GM23338 (cell line): ENCODE measurements around the gene RIC1. TPM values are rescaled to one million over a fixed set of nuclear protein-coding genes. Genes with fewer than 3 reads are reported as not detected.

Experiments used
- ATAC-seq: fragments of 200-7000 bp; cut with Tn5 transposase; 3 replicates; pipeline ENCODE4 v1.9.1; 2020
- DNase-seq: peaks from one replicate; pipeline ENCODE4 v3.0.0-alpha.2; 2015; ENCODE audit warnings: low spot score
- H2AFZ ChIP-seq: fragments of 200-600 bp; sonication (generic); 2 replicates; pipeline ENCODE4 v1.8.0; 2016; ENCODE audit warnings: antibody characterized with exemption, mild to moderate bottlenecking, moderate library complexity
- H3F3A ChIP-seq: fragments of 200-600 bp; sonication (generic); replicated peaks from 2 replicates; pipeline ENCODE4 v1.8.0; 2017; ENCODE audit warnings: antibody characterized with exemption, mixed run types, low read depth
- H3K27ac ChIP-seq: fragments of 200-600 bp; sonication (generic); 2 replicates; pipeline ENCODE4 v1.6.1; 2016; ENCODE audit warnings: low read depth
- H3K27me3 ChIP-seq: fragments of 200-600 bp; sonication (generic); 2 replicates; pipeline ENCODE4 v1.8.0; 2016; ENCODE audit warnings: mild to moderate bottlenecking, mixed run types, moderate library complexity; ENCODE audit not compliant: insufficient read depth
- H3K36me3 ChIP-seq: fragments of 200-600 bp; sonication (generic); 2 replicates; pipeline ENCODE4 v1.8.0; 2016; ENCODE audit warnings: mild to moderate bottlenecking; ENCODE audit not compliant: insufficient read depth
- H3K4me1 ChIP-seq: fragments of 200-600 bp; sonication (generic); 2 replicates; pipeline ENCODE4 v1.8.0; 2016; ENCODE audit warnings: mild to moderate bottlenecking, moderate library complexity; ENCODE audit not compliant: insufficient read depth
- H3K4me2 ChIP-seq: fragments of 200-600 bp; sonication (generic); 2 replicates; pipeline ENCODE4 v1.7.1; 2017; ENCODE audit warnings: mixed run types
- H3K4me3 ChIP-seq: fragments of 200-600 bp; sonication (generic); 2 replicates; pipeline ENCODE4 v1.6.1; 2016; ENCODE audit warnings: mixed run types
- H3K79me2 ChIP-seq: fragments of 200-600 bp; sonication (generic); replicated peaks from 2 replicates; pipeline ENCODE4 v1.8.0; 2017; ENCODE audit warnings: mild to moderate bottlenecking; ENCODE audit not compliant: insufficient read depth
- H3K9me2 ChIP-seq: fragments of 200-600 bp; sonication (generic); 2 replicates; pipeline ENCODE4 v1.8.0; 2017; ENCODE audit not compliant: insufficient read depth
- H4K20me1 ChIP-seq: fragments of 200-600 bp; sonication (generic); replicated peaks from 2 replicates; pipeline ENCODE4 v1.8.0; 2017; ENCODE audit warnings: mild to moderate bottlenecking; ENCODE audit not compliant: insufficient read depth
- H3K27ac Mint-ChIP-seq: 2 replicates; pipeline ENCODE4 v1.8.0; 2020; ENCODE audit warnings: inconsistent platforms, mild to moderate bottlenecking, moderate library complexity, mixed read lengths
- H3K27me3 Mint-ChIP-seq: 3 replicates; pipeline ENCODE4 v1.8.0; 2022; ENCODE audit warnings: low read depth, mild to moderate bottlenecking, moderate library complexity, mixed read lengths, inconsistent platforms; ENCODE audit not compliant: insufficient read depth, poor library complexity
- H3K36me3 Mint-ChIP-seq: 3 replicates; pipeline ENCODE4 v1.8.0; 2021; ENCODE audit warnings: low read depth, mild to moderate bottlenecking, inconsistent platforms, moderate library complexity, mixed read lengths
- H3K4me1 Mint-ChIP-seq: 3 replicates; pipeline ENCODE4 v1.8.0; 2020; ENCODE audit warnings: mild to moderate bottlenecking, inconsistent platforms, mixed read lengths
- H3K4me3 Mint-ChIP-seq: 3 replicates; pipeline ENCODE4 v1.8.0; 2021; ENCODE audit warnings: moderate library complexity, mild to moderate bottlenecking, inconsistent platforms, mixed read lengths
- H3K9me3 Mint-ChIP-seq: 3 replicates; pipeline ENCODE4 v1.8.0; 2020; ENCODE audit warnings: moderate library complexity, mild to moderate bottlenecking, inconsistent platforms, mixed read lengths
- CREB1 ChIP-seq: fragments of 250-450 bp; sonication (Bioruptor Pico); IDR thresholded peaks from 2 replicates; pipeline ENCODE4 v1.5.0; 2020; ENCODE audit warnings: low read depth, mild to moderate bottlenecking, moderate library complexity
- CTCF ChIP-seq, 2 experiments: fragments of 200-600 bp in 1 of 2; sonication (generic) in 1 of 2; conservative IDR thresholded peaks; 2 replicates each; pipeline versions ENCODE4 v1.5.1 to v1.6.1; 2016 to 2017; ENCODE audit warnings: antibody characterized with exemption in 2 of 2, low read depth in 2 of 2, mild to moderate bottlenecking in 2 of 2, moderate library complexity in 1 of 2
- ETS1 ChIP-seq: IDR thresholded peaks from 2 replicates; pipeline ENCODE4 v1.6.1; 2016; ENCODE audit warnings: antibody characterized with exemption
- JUNB ChIP-seq: IDR thresholded peaks from one replicate; pipeline ENCODE4 v1.6.1; 2016; ENCODE audit warnings: antibody characterized with exemption; ENCODE audit not compliant: unreplicated experiment
- NANOG ChIP-seq: IDR thresholded peaks from 2 replicates; pipeline ENCODE4 v1.6.1; 2016; ENCODE audit warnings: antibody characterized with exemption, borderline replicate concordance
- POLR2AphosphoS5 ChIP-seq: IDR thresholded peaks from 2 replicates; pipeline ENCODE4 v1.6.1; 2016; ENCODE audit warnings: antibody characterized with exemption, low read depth
- REST ChIP-seq: IDR thresholded peaks from one replicate; pipeline ENCODE4 v1.6.1; 2018; ENCODE audit warnings: antibody characterized with exemption; ENCODE audit not compliant: unreplicated experiment
- STAT1 ChIP-seq: IDR thresholded peaks from one replicate; pipeline ENCODE4 v1.6.1; 2016; ENCODE audit warnings: antibody characterized with exemption; ENCODE audit not compliant: unreplicated experiment
- ZNF114 ChIP-seq: fragments of 250-450 bp; sonication (Bioruptor Pico); IDR thresholded peaks from 2 replicates; pipeline ENCODE4 v1.5.0; 2020; ENCODE audit warnings: mild to moderate bottlenecking, moderate library complexity
- ZNF331 ChIP-seq: fragments of 250-450 bp; sonication (Bioruptor Pico); IDR thresholded peaks from 2 replicates; pipeline ENCODE4 v1.5.0; 2020; ENCODE audit warnings: low read depth, mild to moderate bottlenecking, moderate library complexity
- ZNF462 ChIP-seq: fragments of 250-450 bp; sonication (Bioruptor Pico); IDR thresholded peaks from 2 replicates; pipeline ENCODE4 v1.5.0; 2020; ENCODE audit warnings: mild to moderate bottlenecking, moderate library complexity
- polyA plus RNA-seq: library from polyadenylated mRNA; unstranded; fragments of >200 nt; fragmentation: Nextera tagmentation; extraction: Ambion mirVana; gene quantifications from 2 replicates; pipeline ENCODE4 v1.2.1, GENCODE V29; 2016
- total RNA-seq: library from RNA; depleted of rRNA; stranded (reverse); fragments of >200 nt; shearing (Covaris generic); gene quantifications from 2 replicates; pipeline ENCODE4 v1.2.3, GENCODE V29; 2014

RIC1 gene
- total and polyA plus RNA-seq, 2 experiments from 2014 or later: 7.8 to 34.9 TPM

GRCh38 chr9:5621327-5621726 lies 7.6 kb upstream of the RIC1 start (continued):
- TF ChIP-seq REST: no peak
- TF ChIP-seq ETS1: no peak
- no peak for TF ChIP-seq STAT1
- TF ChIP-seq CTCF (conservative IDR thresholded peaks at IDR 0.05; ENCODE audit: low read depth in 2 of 2): no peak
- no peak for TF ChIP-seq JUNB
- no peak for TF ChIP-seq ZNF331

- no peak overlapping the region for H3K4me3 Mint-ChIP-seq
- peaks cover under 1% of the 10 kb centered on the region; the same call in 2 of the 3 replicates for H3K4me1 Mint-ChIP-seq
- DNase-seq (no peak), ATAC-seq (no peak)
- H3K27ac Mint-ChIP-seq: no peak overlapping the region
- no peaks in the 10 kb centered on the region for H3K36me3 Mint-ChIP-seq
- Histone ChIP-seq H4K20me1 (no peaks in the 10 kb centered on the region), H3K9me2 (no peaks in the 10 kb centered on the region), H3K79me2 (no peaks in the 10 kb centered on the region), H3K27ac (no peak overlapping the region), H2AFZ (no peak overlapping the region), H3K4me3 (no peak overlapping the region), H3K4me1 (no peaks in the 10 kb centered on the region), H3K36me3 (no peaks in the 10 kb centered on the region), H3K4me2 (no peak overlapping the region), H3F3A (no peaks in the 10 kb centered on the region), H3K27me3 (no peaks in the 10 kb centered on the region)
- H3K27me3 Mint-ChIP-seq: peaks cover 2% of the 10 kb centered on the region
- no peaks in the 10 kb centered on the region for H3K9me3 Mint-ChIP-seq
- TF ChIP-seq CREB1 (CRISPR knock-in tag) (no peak), JUNB (no peak), NANOG (no peak), ZNF331 (no peak), ZNF114 (CRISPR knock-in tag) (no peak), POLR2AphosphoS5 (no peak), ZNF462 (CRISPR knock-in tag) (no peak), STAT1 (no peak), ETS1 (no peak)
Observed at GRCh38 chr9:5622016-5622415, 6.9 kb upstream of the RIC1 start.
